A673 (cell line): ENCODE data around the gene SYNJ2BP. TPM values are rescaled to one million over a fixed set of nuclear protein-coding genes. Genes with fewer than 3 reads are reported as not detected.

Source experiments
- BruUV-seq: library from RNA; stranded (reverse); fragments of 400-500 nt; replicated peaks from 2 replicates; lab custom pipeline; 2021; lab: Mats Ljungman, UMichigan
- CTCF ChIA-PET: fragments of 300-600 bp; sonication (Branson Sonifier 250); formaldehyde crosslinking; loops from one replicate; lab custom pipeline; 2022; ENCODE audit warnings: antibody characterized with exemption; lab: Charles Lee
- POLR2A ChIA-PET: fragments of 300-600 bp; sonication (Branson Sonifier 250); formaldehyde crosslinking; loops from one replicate; lab custom pipeline; 2022; ENCODE audit warnings: antibody characterized with exemption; ENCODE audit not compliant: low non-redundant PET; lab: Charles Lee
- DNase-seq: peaks from one replicate; pipeline ENCODE4 v3.0.0-alpha.2; 2015; ENCODE audit warnings: low spot score
- H3K27ac ChIP-seq: fragments of 200-600 bp; sonication (generic); 2 replicates; pipeline ENCODE4 v1.5.1; 2016; ENCODE audit warnings: mixed run types, low read depth, mild to moderate bottlenecking, mixed read lengths, antibody characterized with exemption, low read length; ENCODE audit not compliant: poor library complexity, severe bottlenecking
- H3K27me3 ChIP-seq: fragments of 200-600 bp; sonication (generic); replicated peaks from 2 replicates; pipeline ENCODE4 v1.6.1; 2017; ENCODE audit warnings: mixed run types, low read depth, mild to moderate bottlenecking, mixed read lengths, antibody characterized with exemption, low read length; ENCODE audit not compliant: insufficient read depth, poor library complexity
- H3K36me3 ChIP-seq: fragments of 200-600 bp; sonication (generic); 2 replicates; pipeline ENCODE4 v1.6.1; 2016; ENCODE audit warnings: mixed run types, mild to moderate bottlenecking, mixed read lengths, antibody characterized with exemption, low read length; ENCODE audit not compliant: insufficient read depth, poor library complexity, severe bottlenecking
- H3K4me1 ChIP-seq: fragments of 200-600 bp; sonication (generic); 2 replicates; pipeline ENCODE4 v1.6.1; 2017; ENCODE audit warnings: mixed run types, mild to moderate bottlenecking, mixed read lengths, antibody characterized with exemption, low read length; ENCODE audit not compliant: insufficient read depth, poor library complexity, severe bottlenecking
- H3K4me3 ChIP-seq: fragments of 200-600 bp; sonication (generic); 2 replicates; pipeline ENCODE4 v1.5.1; 2016; ENCODE audit warnings: low read depth, mixed run types, mild to moderate bottlenecking, mixed read lengths, low read length; ENCODE audit not compliant: poor library complexity, severe bottlenecking
- H3K9me3 ChIP-seq: fragments of 200-600 bp; sonication (generic); 2 replicates; pipeline ENCODE4 v1.6.1; 2016; ENCODE audit warnings: mixed run types, low read depth, mild to moderate bottlenecking, mixed read lengths, antibody characterized with exemption, low read length; ENCODE audit not compliant: poor library complexity, severe bottlenecking
- EZH2 ChIP-seq: fragments of 200-600 bp; sonication (generic); IDR thresholded peaks from 2 replicates; pipeline ENCODE4 v1.6.1; 2017; ENCODE audit warnings: borderline replicate concordance, low read depth, mild to moderate bottlenecking, mixed read lengths, antibody characterized with exemption, low read length; ENCODE audit not compliant: poor library complexity, severe bottlenecking
- intact Hi-C: fragments of 100-400 bp; cut with micrococcal nuclease; formaldehyde crosslinking; loops from one replicate; pipeline ENCODE4 v1.10.0; 2022; ENCODE audit not compliant: unreplicated experiment
- total RNA-seq: library from RNA; stranded (reverse); gene quantifications from 2 replicates; pipeline ENCODE4 v1.2.3, GENCODE V29; 2021
- TF ChIP-seq, protein P1 (sequence below): fragments of 300-800, 200-600 bp; sonication (generic); conservative IDR thresholded peaks from 2 replicates; pipeline ENCODE4 v1.5.1; 2017; ENCODE audit warnings: low read depth, mild to moderate bottlenecking, antibody characterized with exemption, low read length, moderate library complexity, mixed read lengths

Gene SYNJ2BP
- total RNA-seq, 1 experiment from 2014 or later: 27.7 TPM

DNA sequence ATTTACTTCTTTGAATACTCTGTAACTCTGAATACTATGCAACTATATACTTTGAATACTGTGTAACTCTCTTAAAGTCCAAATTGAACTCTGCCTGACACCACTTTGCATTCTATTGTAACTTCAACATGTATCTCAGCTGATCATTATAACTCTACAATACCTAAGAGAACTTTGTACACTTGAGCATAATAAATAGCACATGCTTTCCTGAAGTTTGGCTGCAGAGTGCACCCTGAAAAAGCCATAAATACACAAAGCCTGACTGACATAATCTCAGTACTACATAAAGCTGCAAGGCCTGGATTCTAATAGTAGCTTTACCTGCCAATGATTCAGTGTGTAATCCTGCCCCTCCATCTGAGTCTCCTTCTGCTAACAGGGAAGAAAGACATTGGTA is 36.1 kb downstream of the SYNJ2BP start:
- CTCF ChIA-PET: no interaction called here
- TF ChIP-seq, protein P1, sequence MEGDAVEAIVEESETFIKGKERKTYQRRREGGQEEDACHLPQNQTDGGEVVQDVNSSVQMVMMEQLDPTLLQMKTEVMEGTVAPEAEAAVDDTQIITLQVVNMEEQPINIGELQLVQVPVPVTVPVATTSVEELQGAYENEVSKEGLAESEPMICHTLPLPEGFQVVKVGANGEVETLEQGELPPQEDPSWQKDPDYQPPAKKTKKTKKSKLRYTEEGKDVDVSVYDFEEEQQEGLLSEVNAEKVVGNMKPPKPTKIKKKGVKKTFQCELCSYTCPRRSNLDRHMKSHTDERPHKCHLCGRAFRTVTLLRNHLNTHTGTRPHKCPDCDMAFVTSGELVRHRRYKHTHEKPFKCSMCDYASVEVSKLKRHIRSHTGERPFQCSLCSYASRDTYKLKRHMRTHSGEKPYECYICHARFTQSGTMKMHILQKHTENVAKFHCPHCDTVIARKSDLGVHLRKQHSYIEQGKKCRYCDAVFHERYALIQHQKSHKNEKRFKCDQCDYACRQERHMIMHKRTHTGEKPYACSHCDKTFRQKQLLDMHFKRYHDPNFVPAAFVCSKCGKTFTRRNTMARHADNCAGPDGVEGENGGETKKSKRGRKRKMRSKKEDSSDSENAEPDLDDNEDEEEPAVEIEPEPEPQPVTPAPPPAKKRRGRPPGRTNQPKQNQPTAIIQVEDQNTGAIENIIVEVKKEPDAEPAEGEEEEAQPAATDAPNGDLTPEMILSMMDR: no peak
- no peak for TF ChIP-seq EZH2
- H3K27ac ChIP-seq: no peak overlapping the region
- no peaks in the 10 kb centered on the region for H3K4me1 ChIP-seq
- no peak overlapping the region for H3K4me3 ChIP-seq
- no peaks in the 10 kb centered on the region for H3K36me3 ChIP-seq
- no peaks in the 10 kb centered on the region for H3K27me3 ChIP-seq
- no TSS peak for BruUV-seq
- no peak for DNase-seq
- no peaks in the 10 kb centered on the region for H3K9me3 ChIP-seq
- POLR2A ChIA-PET: no interaction called here
- intact Hi-C loops: no loop called here

DNA sequence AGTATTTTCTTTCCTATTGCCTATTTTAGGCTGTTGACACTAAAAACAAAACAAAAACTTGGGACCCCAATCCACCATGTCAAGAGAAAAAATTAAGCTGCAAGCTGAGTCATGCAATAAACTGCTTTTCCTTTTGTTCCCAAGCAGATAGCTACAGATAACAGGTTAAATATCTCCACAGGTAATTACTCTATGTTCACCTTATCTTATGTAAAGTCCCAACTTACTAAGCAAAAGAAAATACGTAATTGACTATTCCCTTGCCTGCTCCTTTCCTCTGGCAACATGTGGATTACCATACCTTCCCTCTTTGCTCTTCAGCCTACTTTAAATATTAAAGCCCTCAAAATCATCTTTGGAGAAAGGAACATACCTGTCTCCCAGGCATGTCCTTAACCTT is 38.2 kb downstream of the SYNJ2BP start:
- H3K4me1 ChIP-seq: no peaks in the 10 kb centered on the region
- H3K9me3 ChIP-seq: no peaks in the 10 kb centered on the region
- intact Hi-C loops: no loop called here
- no peak overlapping the region for H3K4me3 ChIP-seq
- ChIA-PET CTCF (no interaction called here), POLR2A (no interaction called here)
- H3K27ac ChIP-seq: no peak overlapping the region
- H3K27me3 ChIP-seq: no peaks in the 10 kb centered on the region
- DNase-seq: no peak
- BruUV-seq: no TSS peak
- H3K36me3 ChIP-seq: no peaks in the 10 kb centered on the region
- TF ChIP-seq EZH2: no peak
- TF ChIP-seq, protein P1: no peak

Other genes with a start within 250 kb of the SYNJ2BP start
- gene SLC8A3, start 228.1 kb downstream of the SYNJ2BP start, total RNA-seq: not detected in 2 replicates
- 55.5 and 59.8 TPM in 2 replicates for gene COX16, start 57.4 kb downstream of the SYNJ2BP start, total RNA-seq
- gene ADAM21, start 35.1 kb upstream of the SYNJ2BP start, total RNA-seq: not detected in 2 replicates
- gene ADAM20, start 117.9 kb upstream of the SYNJ2BP start, total RNA-seq: 0.30 and 0.48 TPM in 2 replicates
- 56.8 and 59.8 TPM in 2 replicates for gene MED6, start 183.6 kb upstream of the SYNJ2BP start, total RNA-seq
- 4.2 and 4.7 TPM in 2 replicates for gene TTC9, start 224.8 kb upstream of the SYNJ2BP start, total RNA-seq